H1 (cell line): Measurements from ENCODE around the gene DAPK1. TPM values are rescaled to one million over a fixed set of nuclear protein-coding genes. Genes with fewer than 3 reads are reported as not detected.

Experiments
- ASH2L ChIP-seq: fragments of 200-600, 300-600 bp; sonication (generic); IDR thresholded peaks from one replicate; pipeline ENCODE4 v1.7.1; 2017; ENCODE audit warnings: low read length
- RAD21 ChIP-seq, 2 experiments: IDR thresholded peaks in 1 of 2; conservative IDR thresholded peaks in 1 of 2; 2 replicates each; pipeline ENCODE4 v1.6.1; 2011; ENCODE audit warnings: low read depth in 2 of 2, low read length in 2 of 2, improper control_type of control experiment in 1 of 2, inconsistent platforms in 1 of 2, mild to moderate bottlenecking in 1 of 2, moderate library complexity in 1 of 2
- SP2 ChIP-seq: IDR thresholded peaks from 2 replicates; pipeline ENCODE4 v1.6.1; 2012; ENCODE audit warnings: mild to moderate bottlenecking, low read length, inconsistent platforms
- TAF1 ChIP-seq: IDR thresholded peaks from 2 replicates; pipeline ENCODE4 v1.6.1; 2011; ENCODE audit warnings: mild to moderate bottlenecking, low read depth, low read length
- polyA plus RNA-seq, 7 experiments: library from polyadenylated mRNA; depleted of rRNA in 3 of 7; stranded (reverse) in 5 of 7; unstranded in 2 of 7; fragments of >200 nt in 5 of 7; fragments of 200-250 nt in 2 of 7; gene quantifications; 1 replicate in 5 of 7; 2 replicates in 1 of 7; 4 replicates in 1 of 7; pipeline versions ENCODE4 v1.2.1 to v1.2.3, GENCODE V29; 2011 to 2013; ENCODE audit warnings: missing spikeins in 2 of 7, mixed read lengths in 2 of 7
- total RNA-seq: library from RNA; stranded (reverse); fragmentation: NEBNext Ultra II Directional; extraction: Animal tissue kit (Norgen Biotek cat#: 25700); gene quantifications from 2 replicates; pipeline ENCODE4 v1.2.1, GENCODE V29; 2021

Gene DAPK1
- total and polyA plus RNA-seq, 2 of the 8 experiments (the other 6 are each of a cell fraction or from before 2014, with no cell fraction given), result 62.4 to 131 TPM

DNA sequence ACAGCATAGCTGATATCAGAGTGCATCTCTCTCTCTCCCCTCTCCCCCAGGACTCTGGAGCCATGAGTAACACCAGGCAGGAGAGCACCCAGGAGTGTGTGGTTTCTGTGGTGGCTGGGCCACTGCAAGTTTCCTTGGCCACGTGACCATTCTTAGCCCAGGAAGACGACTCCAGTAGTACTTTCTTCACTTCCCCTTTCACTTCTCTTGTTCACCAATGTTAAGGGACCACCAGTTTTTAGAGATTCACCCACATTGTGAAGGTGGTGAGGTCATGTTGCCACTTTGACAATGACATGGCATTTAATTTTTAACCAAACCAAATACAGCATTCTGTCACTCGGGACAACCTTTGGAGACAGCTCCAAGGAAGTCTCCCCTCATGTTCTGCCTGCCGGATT is 17.9 kb upstream of the DAPK1 start (continued):
- TF ChIP-seq ASH2L, result no peak
- TF ChIP-seq TAF1, result no peak
- TF ChIP-seq SP2, result no peak
- no peak for TF ChIP-seq RAD21 (IDR thresholded peaks at IDR 0.05 in 1 of 2, conservative IDR thresholded peaks at IDR 0.05 in 1 of 2; ENCODE audit: low read depth in 2 of 2, low read length in 2 of 2)
- TF ChIP-seq, all 59 proteins: peak for 0
